Hematopoietic multipotent progenitor cell treated with erythropoietin and hydrocortisone succinate and interleukin-3 and kit ligand, for 15 days (in vitro differentiated cells): ENCODE results near the gene FARS2.

Source experiments
- DNase-seq: peaks from one replicate; pipeline ENCODE4 v3.0.0-alpha.2; 2015; ENCODE audit warnings: low spot score

Gene FARS2

DNA sequence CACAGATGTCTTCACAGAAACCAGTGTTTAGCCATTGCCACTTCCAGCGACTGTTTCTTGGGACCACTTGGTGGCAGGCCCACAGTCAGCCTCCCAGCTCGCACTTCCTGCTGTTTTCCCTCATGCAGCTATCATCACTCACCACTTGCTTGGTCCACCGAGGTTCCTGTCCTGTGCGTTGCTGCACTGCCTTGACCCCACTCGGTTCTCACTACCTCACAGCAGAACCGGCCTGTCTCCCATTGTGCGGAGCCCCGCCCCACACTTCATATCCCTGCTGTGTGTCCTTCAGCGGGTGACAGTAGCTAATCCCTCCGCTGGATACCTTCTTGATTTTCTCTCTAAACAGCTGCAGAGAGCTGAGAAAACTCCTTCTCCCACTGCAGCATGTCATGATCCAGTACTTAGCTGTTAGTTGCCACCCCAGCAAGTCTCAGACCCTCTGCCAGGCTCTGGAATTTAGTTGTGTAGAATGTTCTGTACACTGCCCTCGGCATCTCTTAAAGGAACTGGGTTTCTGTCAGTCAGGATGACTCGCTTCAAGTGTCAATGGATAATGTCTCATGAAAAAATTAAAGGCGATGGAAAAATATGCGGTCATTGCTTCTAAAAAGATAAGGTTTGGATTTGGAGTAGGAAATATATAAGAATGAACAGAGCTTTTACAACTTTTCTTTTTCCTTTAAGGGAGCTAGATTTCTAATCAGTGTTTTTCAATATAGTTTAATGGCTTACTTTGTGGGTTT lies 208.0 kb downstream of the FARS2 start:
- DNase-seq = no peak

- DNase-seq = peak; percentile 50
Measured at GRCh38 chr6:5471044-5471443, 209.7 kb downstream of the FARS2 start.

- DNase-seq = no peak
Measured at GRCh38 chr6:5471637-5472398, 210.5 kb downstream of the FARS2 start.

- no peak for DNase-seq
Measured at GRCh38 chr6:5472571-5472970, 211.3 kb downstream of the FARS2 start.

DNA sequence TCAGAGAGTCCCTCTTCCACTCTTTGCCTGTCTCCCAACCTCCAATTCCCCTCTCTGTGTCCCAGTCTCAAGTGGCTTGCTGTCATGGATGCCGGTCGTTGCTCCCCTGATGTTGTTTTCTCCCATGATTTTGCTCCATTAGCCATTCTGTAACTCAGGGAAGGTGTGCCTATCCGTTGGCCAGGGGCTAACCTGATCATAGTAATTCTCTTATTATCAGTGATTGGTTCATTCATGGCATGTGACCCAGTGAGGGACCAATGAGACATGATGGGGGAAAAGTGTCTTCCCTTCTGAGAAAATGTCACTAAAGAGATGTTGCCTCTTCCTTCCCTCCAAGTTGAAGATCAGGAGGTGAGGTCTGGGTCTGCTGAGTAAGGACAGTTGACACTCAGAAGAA lies 214.5 kb downstream of the FARS2 start:
- no peak for DNase-seq

GRCh38 chr6:5478380-5478779 lies 217.1 kb downstream of the FARS2 start:
- DNase-seq = no peak

DNA sequence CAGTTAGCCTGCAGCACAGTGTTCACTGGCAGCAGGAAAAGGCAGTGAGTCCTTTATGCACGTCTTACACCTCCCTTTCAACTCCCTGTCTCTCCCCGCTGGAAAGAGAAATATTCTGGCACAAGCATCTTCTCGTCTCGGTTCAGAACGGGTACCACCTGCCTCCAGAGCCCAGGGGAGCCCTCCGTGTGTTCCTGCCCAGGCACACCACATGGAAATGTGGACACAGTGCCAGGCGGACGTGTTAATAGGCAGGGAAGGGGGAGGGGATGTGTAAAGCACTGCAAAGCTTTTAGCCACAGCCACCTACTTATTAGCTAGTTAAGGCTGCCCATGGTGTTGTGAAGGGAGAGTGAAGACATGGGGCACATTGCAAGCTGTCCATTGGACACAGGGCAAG lies 219.7 kb downstream of the FARS2 start:
- DNase-seq = no peak

- no peak for DNase-seq
Measured at GRCh38 chr6:5481750-5482149, 220.4 kb downstream of the FARS2 start.

DNA sequence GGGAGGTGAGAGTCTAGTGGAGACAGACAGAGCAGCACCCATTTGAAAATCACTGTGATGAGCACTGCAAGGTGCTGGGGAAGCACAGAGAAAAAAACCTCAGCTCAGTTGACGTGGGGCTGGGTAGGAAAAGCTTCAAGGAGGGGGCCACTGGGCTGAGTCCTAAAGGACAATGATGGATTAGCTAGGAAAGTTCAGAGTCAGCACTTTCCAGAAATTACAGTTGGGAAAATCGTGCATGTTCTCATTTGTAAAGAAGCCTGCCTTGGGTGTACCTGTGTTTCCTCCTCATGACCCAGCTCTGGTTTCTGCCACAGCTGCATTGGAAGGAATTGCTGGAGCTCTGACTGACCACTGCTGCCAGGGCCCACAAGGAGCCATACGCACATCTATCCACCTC lies 221.3 kb downstream of the FARS2 start:
- DNase-seq = no peak

DNA sequence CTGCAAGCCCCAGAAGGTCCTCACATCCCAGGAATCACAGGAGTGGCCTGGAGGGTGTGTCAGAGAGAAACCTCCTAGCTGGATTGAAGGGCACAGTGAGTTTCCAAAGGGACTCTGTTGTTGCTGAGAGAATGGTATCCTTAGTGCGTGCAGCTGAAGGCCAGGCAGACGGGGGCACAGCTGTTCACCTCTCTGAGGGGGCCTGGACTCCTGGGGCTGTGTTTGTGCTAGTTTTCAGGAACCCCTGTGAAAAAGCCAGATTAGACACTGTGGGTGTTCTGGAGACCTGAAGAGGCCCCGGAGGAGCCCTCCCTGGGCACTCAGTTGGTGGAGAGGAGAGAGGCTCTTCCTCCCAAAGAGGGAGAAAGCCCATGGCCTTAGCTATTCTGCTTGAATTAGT lies 223.4 kb downstream of the FARS2 start:
- DNase-seq = no peak

DNA sequence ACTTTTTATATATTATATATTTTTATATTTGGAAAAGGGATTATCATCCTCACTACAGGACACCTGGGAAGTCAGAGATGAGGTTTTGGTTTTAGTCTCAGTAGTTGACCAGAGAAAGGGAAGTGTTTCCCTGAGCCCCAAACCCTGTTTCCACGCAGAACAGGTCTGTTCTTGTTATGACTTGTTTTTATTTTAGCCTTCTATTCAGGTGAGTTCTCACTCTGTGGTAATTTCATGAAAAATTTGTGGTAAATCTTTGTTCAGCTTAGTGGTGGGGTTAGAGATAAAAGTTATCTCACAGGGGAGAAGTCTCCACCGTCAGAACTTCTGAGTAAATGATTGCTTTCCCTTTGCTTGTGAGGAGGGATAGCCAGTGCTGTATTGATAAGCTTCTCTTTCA lies 224.9 kb downstream of the FARS2 start:
- DNase-seq = no peak

DNA sequence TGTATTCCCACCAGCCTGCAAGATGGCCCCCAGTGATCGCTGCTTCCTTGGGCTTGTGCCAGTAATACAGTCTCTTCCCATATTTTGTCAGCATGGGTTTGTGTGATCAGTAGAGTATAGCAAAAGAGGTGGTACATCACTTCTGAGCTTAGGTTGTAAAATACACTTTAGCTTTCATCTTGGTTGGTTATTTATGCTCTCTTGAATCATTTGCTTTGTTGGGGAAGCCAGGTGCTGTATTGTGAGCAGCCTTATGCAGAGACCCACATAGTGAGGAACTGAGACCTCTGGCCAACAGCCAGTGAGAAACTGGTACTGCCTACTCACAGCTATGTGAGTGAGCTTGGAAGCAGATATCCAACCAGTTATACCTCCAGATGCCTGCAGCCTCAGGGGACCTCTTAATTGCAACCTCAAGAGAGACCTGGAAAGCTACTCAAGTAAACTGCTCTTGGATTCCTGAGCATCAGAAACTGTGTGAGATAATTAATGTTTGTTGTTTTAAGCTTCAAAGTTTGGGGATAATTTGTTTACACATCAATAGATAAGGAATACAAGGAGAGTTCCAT lies 229.3 kb downstream of the FARS2 start:
- DNase-seq = no peak

DNA sequence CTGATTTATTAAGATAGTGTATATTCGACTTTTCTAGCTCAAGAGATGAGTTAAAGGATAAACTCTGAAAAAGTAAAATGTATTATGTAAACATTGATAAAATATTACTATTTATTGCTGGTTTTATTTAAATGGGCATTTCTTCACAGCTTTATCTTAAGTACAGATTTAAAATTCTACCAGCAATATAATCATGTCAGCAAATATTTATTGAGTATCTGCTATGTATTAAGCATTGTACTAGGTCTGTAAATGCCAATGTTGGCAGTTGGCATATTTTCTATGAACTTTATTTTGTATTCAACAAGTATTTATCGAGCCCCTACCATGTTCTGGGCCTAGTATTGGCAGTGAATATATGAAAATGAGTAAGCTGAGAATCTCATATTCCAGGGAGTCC lies 231.0 kb downstream of the FARS2 start:
- DNase-seq = no peak

DNA sequence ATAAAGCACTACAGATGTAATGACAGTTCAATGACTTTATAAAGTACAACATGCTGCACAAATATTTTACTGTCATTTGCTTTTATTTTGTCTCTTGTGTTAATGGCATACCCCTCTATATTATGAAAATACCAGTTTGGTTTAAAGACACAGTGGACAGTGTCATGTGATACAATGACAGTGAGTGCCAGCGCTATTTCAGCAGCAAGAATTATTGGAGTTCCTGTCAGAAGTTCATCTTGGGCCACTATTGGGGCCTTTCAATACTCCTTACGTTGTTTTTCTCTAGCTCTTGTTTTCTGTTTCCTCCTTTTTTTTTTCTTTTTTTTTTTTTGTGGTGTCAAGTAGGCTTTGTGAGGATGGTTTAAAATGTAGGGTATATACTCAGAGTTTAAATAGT lies 232.5 kb downstream of the FARS2 start:
- no peak for DNase-seq

DNA sequence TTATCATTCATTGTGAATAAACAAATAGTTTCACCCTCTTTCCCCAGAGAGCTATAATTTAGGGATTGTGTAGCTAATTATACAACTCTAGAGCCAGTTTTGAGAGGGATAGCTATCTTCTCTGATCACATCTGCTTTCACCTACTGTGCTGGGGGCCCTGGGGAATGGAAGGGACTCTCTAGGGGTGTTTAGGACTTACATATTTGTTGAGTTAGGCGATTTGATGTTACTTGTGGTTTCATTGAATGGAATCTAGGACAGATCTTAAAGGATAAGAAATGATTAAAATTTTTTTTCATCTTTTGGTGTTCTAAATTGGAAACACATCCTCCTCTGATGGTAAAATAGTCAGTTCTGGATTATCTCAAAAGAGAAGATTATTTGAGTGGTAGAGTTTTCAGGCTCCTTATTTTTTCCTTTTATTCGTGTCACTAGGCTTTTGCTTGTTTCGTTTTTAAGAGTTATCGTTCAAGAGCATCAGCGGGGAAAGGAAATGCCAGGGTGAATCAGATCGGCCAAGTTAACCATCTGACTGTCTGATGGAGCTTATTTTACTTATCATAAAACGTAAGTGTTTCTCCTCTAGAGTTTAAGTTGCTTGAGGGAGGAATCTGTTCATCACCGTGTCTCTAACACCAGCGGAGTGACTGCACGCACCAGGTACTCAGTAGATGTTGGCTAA lies 236.7 kb downstream of the FARS2 start:
- DNase-seq = no peak

GRCh38 chr6:5498579-5498899 lies 237.2 kb downstream of the FARS2 start:
- DNase-seq = no peak

DNA sequence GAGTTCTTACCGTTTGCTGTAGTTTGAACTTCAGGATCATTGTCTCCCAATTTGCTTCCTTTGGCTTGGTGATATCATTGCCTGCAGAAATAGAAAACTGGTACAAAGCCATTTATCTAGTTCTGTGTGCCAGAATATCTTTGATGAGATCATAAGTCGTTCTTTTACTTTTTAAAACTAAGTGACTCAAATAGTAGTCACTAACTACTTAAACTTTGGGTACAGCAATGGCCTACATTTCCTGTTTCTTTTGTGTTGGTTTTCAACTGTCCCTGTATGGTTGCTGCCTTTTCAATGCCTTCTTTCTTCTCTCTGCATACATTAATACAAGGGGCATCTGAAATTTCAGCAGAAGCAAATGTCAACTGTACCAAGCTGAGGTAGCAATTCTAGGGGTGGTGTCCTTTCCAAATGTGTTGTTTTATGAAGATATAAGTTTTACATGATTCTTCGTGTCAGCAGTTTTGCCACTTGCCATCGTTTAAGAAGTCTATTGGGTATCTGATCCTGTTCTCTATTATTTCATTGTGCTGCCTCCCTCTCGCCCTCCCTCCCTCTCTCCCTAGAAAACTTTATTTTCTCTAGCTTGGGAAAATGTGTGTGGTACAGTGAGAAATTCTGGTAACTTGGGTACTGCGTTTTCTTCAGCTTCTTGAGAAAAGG lies 238.5 kb downstream of the FARS2 start:
- DNase-seq = no peak

DNA sequence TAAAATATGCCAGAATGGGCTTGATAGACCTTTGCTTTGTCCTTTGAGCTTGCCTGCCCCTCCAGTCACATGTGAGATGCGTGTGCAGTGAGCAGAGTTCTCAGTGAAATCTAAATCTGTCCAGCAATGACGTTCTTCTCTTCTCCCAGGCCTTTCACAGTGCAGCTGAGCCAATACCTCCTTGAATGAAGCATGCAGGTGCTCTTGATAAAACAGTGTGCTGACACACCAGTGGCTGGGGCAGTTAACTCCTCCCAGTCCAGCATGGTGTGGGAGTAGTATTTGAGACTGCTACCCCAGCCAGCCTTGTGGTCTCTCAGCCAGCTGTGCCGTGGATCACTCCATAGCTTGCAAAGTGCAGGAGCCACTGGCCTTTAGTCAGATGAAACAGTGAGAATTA lies 240.5 kb downstream of the FARS2 start:
- no peak for DNase-seq

DNA sequence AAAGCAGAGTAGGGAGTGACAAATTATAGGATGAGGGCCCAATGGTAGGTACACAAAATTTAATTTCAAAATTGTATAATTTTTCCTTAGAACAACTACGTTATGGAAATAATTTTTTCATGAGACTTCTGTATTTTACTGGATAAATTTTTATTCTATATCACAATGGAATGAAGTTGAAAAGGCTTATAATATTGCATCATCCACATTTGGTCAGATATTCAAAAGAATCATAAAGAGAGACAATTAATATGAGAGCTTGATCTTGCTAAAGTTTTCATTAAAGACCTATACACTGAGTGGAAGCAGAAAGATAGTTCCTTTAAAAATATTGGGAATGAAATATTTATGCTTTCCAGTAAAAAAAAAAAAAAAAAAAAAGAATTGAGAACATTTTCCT lies 242.8 kb downstream of the FARS2 start:
- no peak for DNase-seq

GRCh38 chr6:5506149-5506548 lies 244.8 kb downstream of the FARS2 start:
- DNase-seq = no peak

DNA sequence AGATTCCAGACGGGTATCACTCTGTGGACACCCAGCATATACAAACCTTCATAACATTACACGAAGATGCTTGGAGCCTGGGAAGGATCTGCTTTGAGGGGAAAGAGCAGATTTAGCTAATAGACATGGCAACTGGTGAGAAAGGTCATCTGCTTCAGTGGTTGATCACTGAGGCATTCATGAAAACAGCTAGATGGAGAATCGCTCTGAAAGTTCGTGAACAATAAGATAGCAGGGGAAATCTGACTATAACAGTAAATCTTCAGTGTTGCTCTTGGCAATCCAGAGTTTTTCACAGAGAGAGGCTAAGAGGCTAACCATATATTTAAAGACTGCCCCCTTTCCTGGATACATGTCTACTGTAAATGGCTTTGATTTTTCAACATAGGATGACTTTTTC lies 245.3 kb downstream of the FARS2 start:
- no peak for DNase-seq

- no peak for DNase-seq
Measured at GRCh38 chr6:5507131-5507681, 245.9 kb downstream of the FARS2 start.
